Right ventricle myocardium superior (tissue), 1 donor: ENCODE data around the gene SLC27A1. TPM values are rescaled to one million over a fixed set of nuclear protein-coding genes. Genes with fewer than 3 reads are reported as not detected.
"Not testable (repeated sequence)": the region's sequence is repeated elsewhere in the genome, so short reads cannot be mapped to it uniquely, and the experiment has no call there.

Experiments
- ATAC-seq: fragments of 200-7000 bp; cut with Tn5 transposase; one replicate; pipeline ENCODE4 v1.9.1; 2020; ENCODE audit warnings: mild to moderate bottlenecking; ENCODE audit not compliant: poor library complexity
- DNase-seq: peaks from one replicate; pipeline ENCODE4 v3.0.0-alpha.2; 2020
- intact Hi-C: fragments of 100-400 bp; cut with DNase I; formaldehyde crosslinking; loops from one replicate; pipeline ENCODE4 v1.11.2; 2022
- total RNA-seq: library from RNA; stranded (reverse); fragmentation: NEBNext Ultra II Directional; extraction: Animal tissue kit (Norgen Biotek cat#: 25700); gene quantifications from one replicate; pipeline ENCODE4 v1.2.1, GENCODE V29; 2021
- donor health status: DM: no; HTN: yes; CAD: no; lungs with severe emphysema.

The SLC27A1 gene
- total RNA-seq, 1 donor from 2014 or later, result 64.2 TPM

DNA sequence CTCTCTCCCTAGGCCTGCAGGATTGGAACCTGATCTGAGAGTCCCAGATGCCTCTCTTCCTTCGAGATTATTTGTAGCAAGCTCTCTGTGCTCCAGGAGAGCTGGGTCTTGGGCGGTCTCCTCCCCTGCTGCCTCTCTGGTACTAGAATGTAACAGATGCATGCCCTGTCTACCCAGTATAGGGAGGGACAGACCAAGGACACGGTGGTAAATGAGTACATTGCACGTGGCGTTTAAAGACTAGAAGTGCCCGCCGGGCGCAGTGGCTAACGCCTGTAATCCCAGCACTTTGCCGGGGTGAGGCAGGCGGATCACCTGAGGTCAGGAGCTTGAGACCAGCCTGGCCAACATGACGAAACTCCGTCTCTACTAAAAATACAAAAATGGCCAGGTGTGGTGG lies 11.7 kb downstream of the SLC27A1 start:
- intact Hi-C loops, result no loop called here
- no peak for ATAC-seq

GRCh38 chr19:17482877-17483604 lies 12.7 kb downstream of the SLC27A1 start:
- ATAC-seq (no peak), DNase-seq (no peak)
- intact Hi-C loops, result no loop called here

More for the DNA sequence above, 11.7 kb downstream of the SLC27A1 start:
- DNase-seq, result no peak

GRCh38 chr19:17483605-17484002 lies 13.3 kb downstream of the SLC27A1 start:
- intact Hi-C loops, result no loop called here
- DNase-seq, result no peak
- no peak for ATAC-seq

DNA sequence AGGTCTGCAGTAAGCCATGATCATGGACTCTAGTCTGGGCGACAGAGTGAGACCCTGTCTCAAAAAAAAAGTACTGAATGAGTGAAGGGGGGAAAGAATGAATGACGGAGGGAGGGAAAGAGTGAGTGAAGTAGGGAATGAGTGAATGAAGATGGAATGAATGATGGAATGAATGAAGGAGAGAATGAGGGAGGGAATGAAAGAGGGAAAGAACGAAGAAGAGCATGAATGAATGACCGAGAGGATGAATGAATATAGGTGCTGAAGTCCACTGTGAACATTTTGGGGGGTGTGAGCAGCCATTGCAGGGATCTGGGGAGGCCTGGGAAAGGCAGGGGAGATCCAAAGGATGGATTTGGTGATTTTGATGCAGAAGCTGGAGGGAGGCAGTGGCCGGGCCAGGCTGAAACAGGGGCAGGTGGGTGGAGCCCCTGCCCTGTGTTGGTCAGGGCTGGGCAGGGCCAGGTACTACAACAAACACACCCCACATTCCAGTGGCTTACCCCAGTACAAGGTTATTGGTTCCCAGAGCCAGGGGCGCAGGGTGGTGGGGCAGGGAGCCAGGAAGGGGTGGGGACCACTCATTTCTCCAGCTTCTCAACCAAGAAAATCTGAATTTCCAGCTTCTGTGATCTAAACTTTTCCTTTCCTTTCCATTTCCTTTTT lies 14.3 kb downstream of the SLC27A1 start:
- ATAC-seq, result no peak
- DNase-seq, result no peak
- intact Hi-C loops, result no loop called here

- DNase-seq (no peak), ATAC-seq (peak; percentile 13)
- intact Hi-C loops, result no loop called here
Measured at GRCh38 chr19:17486545-17487240, 16.4 kb downstream of the SLC27A1 start.

DNA sequence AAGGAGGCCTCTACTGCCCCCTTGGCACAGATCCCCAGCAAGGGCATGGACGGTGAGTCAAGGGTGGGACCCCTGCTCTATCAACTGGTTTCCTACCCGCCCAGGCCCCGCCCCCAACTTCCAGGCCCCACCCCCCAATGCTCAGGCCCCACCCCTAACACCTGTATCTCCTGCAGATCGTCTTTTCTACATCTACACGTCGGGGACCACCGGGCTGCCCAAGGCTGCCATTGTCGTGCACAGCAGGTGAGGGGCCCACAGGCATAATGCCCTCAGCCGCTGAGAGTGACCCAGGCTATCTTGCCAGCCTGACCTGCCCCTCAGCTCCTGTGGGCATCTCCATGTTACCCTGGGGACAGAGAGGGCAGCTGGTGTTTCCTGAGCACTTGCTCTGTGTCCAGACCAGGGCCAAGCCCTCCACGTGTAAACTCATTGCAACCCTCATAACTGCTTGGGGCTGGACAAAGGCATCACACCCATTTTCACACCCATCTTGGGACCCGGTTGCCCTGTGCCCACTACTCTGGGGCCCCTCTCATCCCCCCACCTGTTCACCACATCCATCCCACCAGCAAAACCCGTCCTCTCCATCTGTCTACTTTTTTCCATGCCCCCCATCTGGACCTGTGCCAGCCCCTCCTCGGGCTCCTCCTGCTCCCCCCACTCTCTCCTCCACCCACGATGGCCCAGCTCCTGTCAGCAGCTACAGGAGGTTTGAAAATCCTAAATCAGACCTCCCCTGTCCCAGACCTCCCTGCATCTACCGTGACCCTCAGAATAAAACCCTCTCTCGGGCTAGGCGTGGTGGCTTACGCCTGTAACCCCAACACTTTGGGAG lies 17.2 kb downstream of the SLC27A1 start:
- ATAC-seq, result no peak
- no peak for DNase-seq
- intact Hi-C loops, result no loop called here

DNA sequence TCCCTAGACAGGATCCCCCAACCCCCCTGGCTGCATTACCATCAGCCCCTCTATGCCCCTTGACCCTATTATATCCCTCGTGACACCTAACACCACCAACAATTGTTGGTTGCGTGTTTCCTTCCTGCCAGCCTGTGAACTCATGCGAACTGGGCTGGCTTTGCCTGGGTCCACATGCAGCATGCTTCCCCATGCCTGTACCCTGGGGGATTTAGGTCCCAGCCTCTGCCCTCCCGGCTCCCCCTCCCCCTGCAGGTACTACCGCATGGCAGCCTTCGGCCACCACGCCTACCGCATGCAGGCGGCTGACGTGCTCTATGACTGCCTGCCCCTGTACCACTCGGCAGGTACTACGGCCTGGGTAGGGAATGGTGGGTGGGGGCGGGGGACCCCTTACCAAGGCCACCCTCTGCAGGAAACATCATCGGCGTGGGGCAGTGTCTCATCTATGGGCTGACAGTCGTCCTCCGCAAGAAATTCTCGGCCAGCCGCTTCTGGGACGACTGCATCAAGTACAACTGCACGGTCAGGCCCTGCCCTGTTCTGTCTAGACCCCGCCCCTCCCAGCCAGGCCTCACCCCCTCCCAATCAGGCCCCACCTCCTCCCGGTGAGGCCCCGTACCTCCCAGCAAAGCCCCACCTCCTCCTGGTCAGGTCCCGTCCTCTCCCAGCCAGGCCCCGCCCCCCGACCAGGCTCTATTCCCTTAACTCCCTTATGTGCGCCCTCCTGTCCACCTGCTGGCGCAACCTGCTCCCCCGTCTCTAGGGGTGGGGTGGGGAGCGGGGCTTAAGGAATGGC lies 18.5 kb downstream of the SLC27A1 start:
- ATAC-seq, result peak; percentile 66
- intact Hi-C loops, result no loop called here
- DNase-seq, result peak; percentile 76

- DNase-seq, result no peak
- no peak for ATAC-seq
- intact Hi-C loops, result no loop called here
Measured at GRCh38 chr19:17489392-17490030, 19.2 kb downstream of the SLC27A1 start.

GRCh38 chr19:17490411-17490810 lies 20.1 kb downstream of the SLC27A1 start:
- intact Hi-C loops, result no loop called here
- ATAC-seq (no peak), DNase-seq (no peak)

- no peak for DNase-seq
- intact Hi-C loops, result no loop called here
- ATAC-seq, result no peak
Measured at GRCh38 chr19:17491287-17491686, 21.0 kb downstream of the SLC27A1 start.

DNA sequence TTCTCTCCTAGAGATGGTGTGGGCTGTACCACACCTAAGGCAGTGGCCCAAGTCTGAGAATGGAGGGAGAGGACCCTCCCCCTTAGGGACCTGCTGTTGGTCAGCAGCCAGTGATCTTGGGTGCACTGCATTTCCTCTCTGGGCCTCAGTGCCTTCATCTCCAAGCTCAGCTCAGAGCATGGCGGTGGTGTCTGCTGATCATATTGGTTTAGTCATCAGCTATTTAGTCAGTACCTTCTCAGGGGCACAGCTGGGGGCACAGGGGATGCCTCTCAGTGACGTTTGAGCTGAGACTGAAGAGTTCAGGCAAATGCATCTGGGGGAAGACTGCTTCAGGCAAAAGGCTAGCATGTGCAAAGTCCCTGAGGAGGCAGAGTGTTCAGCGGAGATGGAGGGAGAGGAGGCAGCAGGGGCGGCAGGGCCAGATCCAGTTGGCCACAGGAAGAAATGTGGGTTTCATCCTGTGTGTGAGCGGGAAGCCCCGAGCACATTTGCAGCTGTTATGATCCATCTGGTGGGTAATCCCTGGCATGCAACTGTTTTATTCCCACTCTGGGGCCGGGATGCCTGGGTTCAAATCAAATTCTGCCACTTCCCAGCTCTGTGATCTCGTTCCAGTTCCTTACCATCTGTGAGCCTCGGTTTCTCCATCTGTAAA lies 25.4 kb downstream of the SLC27A1 start:
- intact Hi-C loops, result no loop called here
- DNase-seq (no peak), ATAC-seq (no peak)

DNA sequence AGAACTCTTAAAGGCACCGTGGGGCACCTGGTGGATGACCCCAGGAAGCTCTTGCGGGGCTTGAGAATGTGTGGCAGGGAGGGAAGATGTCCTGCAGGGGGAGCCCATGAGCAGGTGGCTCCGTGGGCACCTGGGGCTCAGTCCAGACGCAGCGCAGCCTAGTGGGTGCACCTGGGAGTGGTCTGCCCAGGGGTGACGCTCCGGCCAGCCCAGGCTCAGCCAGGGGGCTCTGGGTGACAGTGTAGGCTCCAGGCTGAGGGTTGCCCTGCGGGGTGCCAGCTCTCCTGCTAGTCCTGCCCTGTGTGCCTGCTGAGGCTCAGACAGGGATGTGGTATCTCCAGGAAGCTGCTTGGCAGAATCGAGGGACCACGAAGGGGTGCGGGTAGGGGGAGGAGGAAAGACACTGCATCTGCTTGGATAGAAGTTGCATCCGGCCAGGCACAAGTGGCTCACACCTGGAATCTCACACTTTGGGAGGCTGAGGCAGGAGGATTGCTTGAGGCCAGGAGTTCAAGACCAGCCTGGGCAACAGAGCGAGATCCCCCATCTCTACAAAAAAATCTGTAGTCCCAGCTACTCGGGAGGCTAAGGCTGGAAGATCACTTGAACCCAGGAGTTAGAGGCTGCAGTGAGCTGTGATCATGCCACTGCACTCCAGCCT lies 26.1 kb downstream of the SLC27A1 start:
- ATAC-seq (peak; percentile 70), DNase-seq (peak; percentile 82)
- intact Hi-C loops, result no loop called here

GRCh38 chr19:17497149-17497798 lies 26.9 kb downstream of the SLC27A1 start:
- intact Hi-C loops, result no loop called here
- ATAC-seq, result no peak

DNA sequence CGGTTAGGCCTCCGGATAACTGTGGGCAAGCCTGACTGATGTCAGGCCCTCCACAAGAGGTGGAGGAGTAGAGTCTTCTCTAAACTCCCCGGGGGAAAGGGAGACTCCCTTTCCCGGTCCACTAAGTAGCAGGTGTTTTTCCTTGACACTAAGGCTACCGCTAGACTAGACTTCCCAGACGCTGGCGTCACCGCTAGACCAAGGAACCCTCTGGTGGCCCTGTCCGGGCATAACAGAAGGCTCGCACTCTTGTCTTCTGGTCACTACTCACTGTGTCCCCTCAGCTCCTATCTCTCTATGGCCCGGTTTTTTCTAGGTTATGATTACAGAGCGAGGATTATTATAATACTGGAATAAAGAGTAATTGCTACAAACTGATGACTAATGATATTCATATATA lies 28.7 kb downstream of the SLC27A1 start:
- ATAC-seq, intact Hi-C loops: not testable (repeated sequence)

More at GRCh38 chr19:17497149-17497798, 26.9 kb downstream of the SLC27A1 start:
- DNase-seq, result no peak

DNA sequence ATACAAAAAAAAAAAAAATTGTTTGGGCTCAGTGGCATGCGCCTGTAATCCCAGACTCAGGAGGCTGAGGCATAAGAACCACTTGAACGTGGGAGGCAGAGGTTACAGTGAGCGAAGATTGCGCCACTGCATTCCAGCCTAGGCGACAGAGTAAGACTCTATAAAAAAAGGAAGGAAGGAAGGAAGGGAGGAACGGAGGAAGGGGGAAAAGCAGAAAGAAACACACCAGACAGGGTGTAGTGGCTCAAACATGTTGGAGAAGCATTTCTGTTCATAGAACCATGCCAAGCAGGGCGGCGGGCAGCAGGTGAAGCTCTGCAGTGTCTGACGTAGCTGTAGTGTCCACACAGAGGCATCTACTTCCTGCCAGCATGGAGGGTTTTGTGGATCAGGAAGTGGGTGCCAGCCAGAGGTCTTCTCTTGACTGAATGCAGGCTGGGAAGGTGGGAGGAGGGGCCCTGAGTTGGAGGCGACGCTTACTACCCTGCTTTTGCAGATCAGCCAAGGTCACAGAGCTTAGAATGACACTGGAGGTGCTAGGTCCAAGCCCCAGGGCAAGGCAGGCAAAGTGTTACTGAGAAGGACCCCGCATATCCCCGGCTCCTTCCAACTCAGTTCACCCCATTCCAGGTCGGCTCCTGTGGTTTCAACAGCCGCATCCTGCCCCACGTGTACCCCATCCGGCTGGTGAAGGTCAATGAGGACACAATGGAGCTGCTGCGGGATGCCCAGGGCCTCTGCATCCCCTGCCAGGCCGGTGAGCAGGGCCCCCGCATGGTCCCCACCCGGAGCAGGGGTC lies 29.5 kb downstream of the SLC27A1 start:
- peak; percentile 30 for ATAC-seq
- intact Hi-C loops, result no loop called here
- DNase-seq, result peak; percentile 68

More for the DNA sequence above, 28.7 kb downstream of the SLC27A1 start:
- DNase-seq, result not testable (repeated sequence)
